SU-DHL-6 (cell line): ENCODE measurements around the gene LSM7.

Experiments
- H2AFZ ChIP-seq: fragments of 200-600 bp; sonication (generic); 2 replicates; pipeline ENCODE4 v1.6.1; 2014; ENCODE audit warnings: low read depth, mild to moderate bottlenecking, moderate library complexity, mixed read lengths, antibody characterized with exemption, low read length; ENCODE audit not compliant: severe bottlenecking
- H3F3A ChIP-seq: fragments of 200-600 bp; shearing (Covaris generic); 2 replicates; pipeline ENCODE4 v1.6.0; 2016; ENCODE audit warnings: antibody characterized with exemption, mild to moderate bottlenecking; ENCODE audit not compliant: insufficient read depth
- H3K27ac ChIP-seq: fragments of 200-600 bp; sonication (generic); 2 replicates; pipeline ENCODE4 v1.5.1; 2016; ENCODE audit warnings: low read depth, mild to moderate bottlenecking, low read length, moderate library complexity, mixed read lengths
- H3K27me3 ChIP-seq: fragments of 200-600 bp; sonication (generic), shearing (Covaris generic); 2 replicates; pipeline ENCODE4 v1.6.0; 2014; ENCODE audit warnings: mild to moderate bottlenecking, low read length
- H3K36me3 ChIP-seq: fragments of 200-600 bp; sonication (generic); 2 replicates; pipeline ENCODE4 v1.6.1; 2014; ENCODE audit warnings: mild to moderate bottlenecking, low read length, mixed read lengths
- H3K4me2 ChIP-seq: fragments of 300-600, 200-600 bp; shearing (Covaris generic), sonication (generic); 2 replicates; pipeline ENCODE4 v1.6.0; 2014; ENCODE audit warnings: low read length, low read depth, mild to moderate bottlenecking; ENCODE audit not compliant: poor library complexity, severe bottlenecking
- H3K4me3 ChIP-seq: fragments of 200-600 bp; sonication (generic); 2 replicates; pipeline ENCODE4 v1.5.1; 2014; ENCODE audit warnings: antibody characterized with exemption, low read length, mild to moderate bottlenecking, mixed read lengths; ENCODE audit not compliant: insufficient read depth, poor library complexity, severe bottlenecking
- H3K79me2 ChIP-seq: fragments of 200-600 bp; sonication (generic); 2 replicates; pipeline ENCODE4 v1.6.1; 2014; ENCODE audit warnings: mild to moderate bottlenecking, low read length, moderate library complexity; ENCODE audit not compliant: insufficient read depth
- H3K9ac ChIP-seq: fragments of 200-600 bp; sonication (generic); 2 replicates; pipeline ENCODE4 v1.7.0; 2014; ENCODE audit warnings: mild to moderate bottlenecking, low read length
- H3K9me2 ChIP-seq: fragments of 200-600 bp; sonication (generic); replicated peaks from 2 replicates; pipeline ENCODE4 v1.6.1; 2014; ENCODE audit warnings: low read length; ENCODE audit not compliant: insufficient read depth
- H3K9me3 ChIP-seq: fragments of 200-600 bp; sonication (generic); 2 replicates; pipeline ENCODE4 v1.6.1; 2014; ENCODE audit warnings: low read length, mixed read lengths; ENCODE audit not compliant: insufficient read depth
- H4K20me1 ChIP-seq: fragments of 200-600 bp; sonication (generic); 2 replicates; pipeline ENCODE4 v1.6.1; 2014; ENCODE audit warnings: low read depth, mild to moderate bottlenecking, antibody characterized with exemption, low read length, moderate library complexity, mixed read lengths
- CTCF ChIP-seq: fragments of 200-600 bp; sonication (generic); IDR thresholded peaks from one replicate; pipeline ENCODE4 v1.5.1; 2017; ENCODE audit warnings: antibody characterized with exemption, mild to moderate bottlenecking, low read length, moderate library complexity; ENCODE audit not compliant: insufficient read depth, poor library complexity, severe bottlenecking
- EZH2phosphoT487 ChIP-seq: fragments of 200-600 bp; sonication (generic), shearing (Covaris generic); conservative IDR thresholded peaks from 2 replicates; pipeline ENCODE4 v1.6.1; 2018; ENCODE audit warnings: mild to moderate bottlenecking, antibody characterized with exemption, low read length, moderate library complexity, mixed read lengths

LSM7 gene

GRCh38 chr19:2288818-2289713 is 39.3 kb downstream of the LSM7 start:
- Histone ChIP-seq H4K20me1 (no peaks in the 10 kb centered on the region), H3K9me3 (no peaks in the 10 kb centered on the region), H2AFZ (no peak overlapping the region), H3K79me2 (no peaks in the 10 kb centered on the region), H3K27me3 (no peaks in the 10 kb centered on the region), H3K9ac (peak overlapping the region; percentile 51; the same call in 1 of the 2 replicates), H3K27ac (peak overlapping the region; percentile 75), H3F3A (0 out of 2 replicates have a peak, but pooled peaks cover 3% of the 10 kb centered on the region), H3K4me2 (peak overlapping the region; percentile 68), H3K36me3 (no peaks in the 10 kb centered on the region), H3K4me3 (peak overlapping the region; percentile 52), H3K9me2 (no peaks in the 10 kb centered on the region)
- TF ChIP-seq CTCF (no peak), EZH2phosphoT487 (no peak)

GRCh38 chr19:2288338-2288817 is 40.0 kb downstream of the LSM7 start:
- H3F3A ChIP-seq, result 0 out of 2 replicates have a peak, but pooled peaks cover 3% of the 10 kb centered on the region
- H3K9ac ChIP-seq, result no peak overlapping the region
- H3K4me2 ChIP-seq, result no peak overlapping the region
- no peaks in the 10 kb centered on the region for H3K27me3 ChIP-seq
- H4K20me1 ChIP-seq, result no peaks in the 10 kb centered on the region
- H2AFZ ChIP-seq, result no peak overlapping the region
- H3K9me2 ChIP-seq, result no peaks in the 10 kb centered on the region
- H3K79me2 ChIP-seq, result no peaks in the 10 kb centered on the region
- TF ChIP-seq EZH2phosphoT487, result no peak
- no peak for TF ChIP-seq CTCF
- H3K27ac ChIP-seq, result no peak overlapping the region
- no peaks in the 10 kb centered on the region for H3K9me3 ChIP-seq
- no peaks in the 10 kb centered on the region for H3K36me3 ChIP-seq
- no peak overlapping the region for H3K4me3 ChIP-seq

GRCh38 chr19:2287585-2288337 is 40.6 kb downstream of the LSM7 start:
- no peak overlapping the region for H3K4me2 ChIP-seq
- H4K20me1 ChIP-seq, result no peaks in the 10 kb centered on the region
- no peaks in the 10 kb centered on the region for H3K79me2 ChIP-seq
- H3K27me3 ChIP-seq, result no peaks in the 10 kb centered on the region
- no peaks in the 10 kb centered on the region for H3K9me2 ChIP-seq
- H3K9me3 ChIP-seq, result no peaks in the 10 kb centered on the region
- no peak overlapping the region for H3K9ac ChIP-seq
- no peak overlapping the region for H3K4me3 ChIP-seq
- no peak overlapping the region for H3K27ac ChIP-seq
- no peaks in the 10 kb centered on the region for H3K36me3 ChIP-seq
- no peak overlapping the region for H2AFZ ChIP-seq
- H3F3A ChIP-seq, result 0 out of 2 replicates have a peak, but pooled peaks cover 3% of the 10 kb centered on the region
- TF ChIP-seq EZH2phosphoT487 (no peak), CTCF (no peak)
